T-helper 2 cell treated with Interferon-gamma antibody and Interleukin-4, amounts not matched to agents 5 μg/mL and 100 μg/mL, for 36 hours (primary cell): Measurements from ENCODE around the gene ANKRD36B.
"Not testable (repeated sequence)": the region's sequence is repeated elsewhere in the genome, so short reads cannot be mapped to it uniquely, and the experiment has no call there.

Experiments used
- DNase-seq: peaks from one replicate; pipeline ENCODE4 v3.0.0; 2021; ENCODE audit warnings: low spot score
- H3K27ac Mint-ChIP-seq: one replicate; pipeline ENCODE4 v1.8.0; 2021; ENCODE audit warnings: mild to moderate bottlenecking, mixed read lengths
- H3K27me3 Mint-ChIP-seq: one replicate; pipeline ENCODE4 v1.8.0; 2021; ENCODE audit warnings: low read depth, mixed read lengths
- H3K36me3 Mint-ChIP-seq: one replicate; pipeline ENCODE4 v1.8.0; 2021; ENCODE audit warnings: low read depth, mixed read lengths
- H3K4me1 Mint-ChIP-seq: one replicate; pipeline ENCODE4 v1.8.0; 2021; ENCODE audit warnings: low read depth, mixed read lengths
- H3K4me3 Mint-ChIP-seq: one replicate; pipeline ENCODE4 v1.8.0; 2022; ENCODE audit warnings: mild to moderate bottlenecking, moderate library complexity, mixed read lengths
- H3K9me3 Mint-ChIP-seq: one replicate; pipeline ENCODE4 v1.8.0; 2021; ENCODE audit warnings: mixed read lengths

The ANKRD36B gene

DNA sequence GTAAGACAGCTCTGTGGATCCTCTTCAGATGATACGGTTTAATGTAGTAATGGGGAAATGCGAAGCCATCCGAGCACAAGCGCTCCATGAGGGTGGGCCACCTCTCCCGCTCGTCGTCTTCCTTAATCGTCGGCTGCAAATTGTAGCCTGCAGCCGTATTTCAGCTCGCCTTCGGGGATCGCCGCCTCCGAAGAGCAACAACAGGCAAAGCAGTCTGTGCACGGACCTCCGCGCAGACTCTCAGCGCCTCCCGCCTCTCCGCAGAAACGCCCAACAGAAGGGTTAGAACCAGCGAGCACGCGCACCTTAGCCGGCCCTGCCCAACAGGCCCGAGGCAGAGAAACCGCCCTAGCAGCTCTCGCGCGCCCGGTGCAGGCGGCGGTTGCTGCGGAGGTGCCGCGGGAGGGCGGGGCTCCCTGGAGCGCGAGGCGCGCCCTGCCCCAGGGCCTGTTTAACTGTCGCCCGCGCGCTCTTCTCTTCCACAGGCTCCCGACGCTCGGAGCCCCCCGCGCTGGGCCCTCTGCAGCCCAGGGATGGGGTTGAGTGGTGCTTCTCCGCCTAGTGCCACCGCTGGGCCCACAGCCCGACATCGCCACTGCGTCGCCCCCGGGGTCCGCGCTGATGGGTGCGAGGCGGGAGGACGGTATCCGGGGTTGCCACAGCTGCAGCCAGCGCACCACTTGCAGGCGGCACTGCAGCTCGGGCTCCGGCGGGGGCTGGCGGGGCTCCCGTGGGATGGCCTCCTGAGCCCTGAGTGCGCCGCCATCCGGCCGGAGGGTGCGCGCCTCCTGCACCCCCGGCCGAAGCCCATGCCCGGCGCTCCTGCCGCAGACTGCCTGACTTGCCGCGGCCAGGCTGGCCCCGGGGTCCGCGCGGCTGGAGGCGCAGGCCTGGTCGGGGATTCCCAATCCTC, at the start of gene ANKRD36B:
TSS of gene ANKRD36B (minus strand) at position 280 of the 913 bp plus-strand sequence. CDS start at position 88, 192 bp downstream.
- not testable (repeated sequence) for H3K9me3 Mint-ChIP-seq, H3K4me1 Mint-ChIP-seq, H3K27me3 Mint-ChIP-seq, H3K36me3 Mint-ChIP-seq
- DNase-seq: peak; percentile 85
- Mint-ChIP-seq H3K4me3 (peak within 1 kb of the TSS; percentile 99), H3K27ac (peak within 1 kb of the TSS; percentile 99)

DNA sequence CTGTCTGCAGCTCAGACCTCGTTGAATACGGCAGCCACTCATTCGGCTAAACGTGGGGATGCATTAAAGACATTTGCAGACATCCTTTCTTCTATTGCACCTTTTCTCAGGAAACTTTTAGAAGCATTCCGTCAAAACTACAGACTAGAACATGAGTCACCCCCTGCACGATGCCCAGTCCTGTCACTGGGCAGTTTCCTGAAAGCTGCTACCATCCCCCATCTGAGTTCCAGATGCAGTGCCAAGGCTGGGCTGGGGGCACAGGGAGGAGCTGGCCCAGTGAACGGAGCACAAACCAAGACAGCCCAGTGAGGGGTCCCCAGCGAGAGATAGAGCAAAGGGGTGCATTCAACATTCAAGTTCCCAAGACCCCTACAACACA, 36.4 kb upstream of the ANKRD36B start:
- not testable (repeated sequence) for H3K9me3 Mint-ChIP-seq, H3K4me1 Mint-ChIP-seq, H3K4me3 Mint-ChIP-seq, DNase-seq, H3K27ac Mint-ChIP-seq, H3K36me3 Mint-ChIP-seq
- peaks cover 13% of the 10 kb centered on the region for H3K27me3 Mint-ChIP-seq

DNA sequence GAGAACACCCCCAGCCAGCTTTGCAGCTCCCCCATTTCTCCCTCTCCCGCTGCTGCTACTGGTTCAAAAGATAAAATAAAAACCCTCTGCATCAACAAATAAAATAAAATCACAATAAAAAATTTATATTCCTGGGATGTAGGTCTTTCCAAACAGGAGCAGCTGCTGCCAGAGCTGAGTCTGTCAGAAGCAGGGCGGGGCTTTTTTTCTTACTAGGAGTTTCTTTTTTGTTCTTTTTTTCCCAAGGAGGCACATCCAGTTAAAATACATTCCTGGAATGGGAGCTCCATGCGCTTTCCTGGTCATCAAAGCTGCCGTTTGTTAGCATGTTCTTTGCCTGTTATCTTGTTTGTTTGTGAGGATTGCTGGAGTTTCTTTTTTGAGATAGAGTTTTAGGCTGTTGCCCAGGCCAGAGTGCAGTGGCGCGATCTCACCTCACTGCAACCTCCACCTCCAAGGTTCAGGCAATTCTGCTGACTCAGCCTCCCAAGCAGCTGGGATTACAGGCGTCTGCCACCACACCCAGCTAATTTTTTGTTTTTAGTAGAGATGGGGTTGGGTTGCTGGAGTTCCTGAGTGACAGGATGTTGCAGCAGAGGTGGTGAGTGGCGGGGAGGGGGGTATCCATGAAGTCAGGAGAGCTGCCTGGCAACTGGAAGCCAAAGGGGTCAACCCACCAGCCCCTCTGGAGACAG, 35.8 kb upstream of the ANKRD36B start:
- not testable (repeated sequence) for H3K27me3 Mint-ChIP-seq, H3K4me3 Mint-ChIP-seq, H3K9me3 Mint-ChIP-seq, H3K36me3 Mint-ChIP-seq, H3K27ac Mint-ChIP-seq, DNase-seq, H3K4me1 Mint-ChIP-seq

DNA sequence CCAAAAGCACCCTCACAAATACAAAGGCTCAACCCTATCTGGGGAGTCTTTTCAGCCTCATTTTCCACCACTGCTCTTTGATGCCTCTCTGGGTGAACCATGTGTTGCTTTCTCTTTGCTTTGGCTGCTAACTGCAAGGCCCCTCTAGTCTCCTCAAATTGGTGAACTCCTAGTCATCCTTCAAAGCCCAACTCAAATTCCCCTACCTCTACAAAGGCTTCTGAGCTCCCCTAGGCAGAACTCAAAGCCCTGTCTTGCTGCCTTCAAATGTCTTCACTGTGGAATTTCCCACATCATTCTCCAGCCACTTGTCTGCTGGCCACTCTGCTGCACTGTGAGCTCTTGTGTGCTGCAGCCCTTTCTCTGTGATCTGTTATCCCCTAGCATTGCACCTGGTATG, 33.3 kb upstream of the ANKRD36B start:
- not testable (repeated sequence) for H3K4me3 Mint-ChIP-seq, H3K4me1 Mint-ChIP-seq, H3K9me3 Mint-ChIP-seq, H3K27ac Mint-ChIP-seq, H3K36me3 Mint-ChIP-seq, H3K27me3 Mint-ChIP-seq, DNase-seq

DNA sequence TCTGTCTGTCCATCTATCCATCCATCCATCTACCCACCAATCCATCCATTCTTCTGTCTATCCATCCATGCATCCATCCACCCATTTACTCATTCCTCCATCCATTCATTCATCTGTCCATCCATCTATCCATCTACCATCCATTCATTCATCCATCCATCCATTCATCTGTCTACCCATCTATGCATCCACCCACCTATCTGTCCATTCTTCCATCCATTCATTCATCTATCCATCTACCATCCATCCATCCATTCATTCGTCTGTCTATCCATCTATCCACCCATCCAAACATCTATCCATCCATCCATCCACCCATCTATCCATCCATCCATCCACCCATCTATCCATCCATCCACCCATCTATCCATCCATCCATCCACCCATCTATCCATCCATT, 30.8 kb upstream of the ANKRD36B start:
- not testable (repeated sequence) for H3K27ac Mint-ChIP-seq, DNase-seq, H3K36me3 Mint-ChIP-seq, H3K9me3 Mint-ChIP-seq, H3K27me3 Mint-ChIP-seq, H3K4me1 Mint-ChIP-seq, H3K4me3 Mint-ChIP-seq

DNA sequence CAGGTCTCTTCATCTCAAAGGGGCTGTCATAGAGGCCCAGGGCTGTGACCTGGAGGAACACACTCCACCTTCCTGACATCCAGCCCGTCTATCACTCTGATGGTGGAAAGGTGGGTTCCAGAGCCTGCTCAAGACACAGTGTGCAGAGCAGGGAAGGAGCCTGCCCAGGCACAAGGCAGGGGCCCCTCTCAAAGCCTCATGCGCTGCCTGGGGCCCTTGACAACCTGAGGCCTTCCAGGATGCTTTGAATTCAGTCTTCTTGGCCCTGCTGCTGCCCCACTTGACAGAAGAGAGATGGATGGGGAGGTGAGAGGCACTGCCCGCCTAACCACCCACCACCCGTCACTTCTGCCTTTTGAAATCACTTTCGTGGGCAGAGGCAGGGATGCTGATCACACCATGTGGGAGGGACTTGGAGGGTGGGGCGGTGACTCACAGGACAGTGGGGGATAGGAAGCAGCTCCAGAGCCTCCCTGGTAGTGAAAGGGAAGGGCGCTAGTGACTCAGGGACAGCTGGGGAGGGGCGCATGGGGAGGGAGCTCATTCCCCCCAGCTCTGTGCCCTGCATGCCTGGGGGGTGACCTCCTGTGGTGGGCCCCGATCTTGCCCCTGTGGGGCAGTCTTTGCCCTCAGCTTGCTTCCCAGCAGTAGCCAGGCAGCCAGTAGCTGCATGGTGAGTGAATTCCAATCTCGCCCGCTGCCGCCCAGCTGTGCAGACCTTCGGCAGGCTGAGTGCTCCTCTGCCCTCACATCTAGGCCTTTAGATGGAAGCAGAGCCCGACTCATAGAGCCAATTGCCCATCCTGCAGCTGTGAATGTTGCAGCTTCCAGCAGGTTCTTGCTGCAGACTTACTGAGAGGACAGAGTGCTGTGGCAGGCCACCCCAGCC, 29.5 kb upstream of the ANKRD36B start:
- H3K27ac Mint-ChIP-seq, H3K36me3 Mint-ChIP-seq, H3K27me3 Mint-ChIP-seq, H3K9me3 Mint-ChIP-seq, H3K4me1 Mint-ChIP-seq, H3K4me3 Mint-ChIP-seq: not testable (repeated sequence)
- peak; percentile 18 for DNase-seq

DNA sequence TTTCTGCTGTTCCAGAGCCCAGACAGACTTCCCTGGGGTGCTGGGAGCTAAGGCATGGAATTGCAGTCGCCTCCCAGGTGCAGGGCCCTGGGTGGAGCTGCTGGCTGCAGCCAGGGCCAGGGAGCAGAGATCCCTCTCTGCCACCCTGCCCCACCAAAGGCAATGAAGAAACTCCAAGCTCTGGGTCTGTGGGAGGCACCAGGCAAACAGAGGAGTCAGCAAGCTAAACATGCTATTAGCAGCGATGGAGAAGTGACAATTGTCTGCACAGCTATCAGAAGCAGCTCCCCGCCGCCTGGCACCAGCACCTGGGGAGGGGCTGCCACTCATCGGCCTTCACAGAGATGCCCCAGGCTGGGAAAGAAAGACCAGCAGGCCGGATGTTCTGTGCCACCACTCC, 28.2 kb upstream of the ANKRD36B start:
- DNase-seq: no peak
- no peak overlapping the region for H3K27ac Mint-ChIP-seq
- H3K4me3 Mint-ChIP-seq: no peak overlapping the region
- no peaks in the 10 kb centered on the region for H3K9me3 Mint-ChIP-seq
- H3K4me1 Mint-ChIP-seq: no peaks in the 10 kb centered on the region
- no peaks in the 10 kb centered on the region for H3K27me3 Mint-ChIP-seq
- H3K36me3 Mint-ChIP-seq: no peaks in the 10 kb centered on the region

DNA sequence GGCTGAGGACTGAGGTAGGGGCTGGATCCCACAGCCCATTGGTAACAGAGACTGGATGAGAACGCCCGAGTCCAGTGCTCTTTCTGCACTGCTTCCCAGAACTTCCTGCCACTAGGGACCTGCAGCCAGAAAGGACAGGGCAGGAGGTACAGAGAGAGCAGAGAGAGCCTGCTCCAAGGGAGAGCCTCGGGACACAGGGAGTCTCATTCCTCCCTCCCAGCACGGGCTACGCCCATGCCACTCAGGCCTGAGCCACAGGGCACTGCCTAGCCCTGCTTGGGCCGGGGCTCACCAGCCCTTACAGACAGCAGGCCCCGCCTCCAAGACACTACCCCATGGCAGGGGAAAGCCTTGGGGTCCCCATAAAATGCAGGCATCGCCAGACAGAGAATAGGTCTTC, 26.1 kb upstream of the ANKRD36B start:
- not testable (repeated sequence) for H3K27ac Mint-ChIP-seq, H3K4me1 Mint-ChIP-seq, DNase-seq, H3K27me3 Mint-ChIP-seq, H3K9me3 Mint-ChIP-seq, H3K4me3 Mint-ChIP-seq, H3K36me3 Mint-ChIP-seq

DNA sequence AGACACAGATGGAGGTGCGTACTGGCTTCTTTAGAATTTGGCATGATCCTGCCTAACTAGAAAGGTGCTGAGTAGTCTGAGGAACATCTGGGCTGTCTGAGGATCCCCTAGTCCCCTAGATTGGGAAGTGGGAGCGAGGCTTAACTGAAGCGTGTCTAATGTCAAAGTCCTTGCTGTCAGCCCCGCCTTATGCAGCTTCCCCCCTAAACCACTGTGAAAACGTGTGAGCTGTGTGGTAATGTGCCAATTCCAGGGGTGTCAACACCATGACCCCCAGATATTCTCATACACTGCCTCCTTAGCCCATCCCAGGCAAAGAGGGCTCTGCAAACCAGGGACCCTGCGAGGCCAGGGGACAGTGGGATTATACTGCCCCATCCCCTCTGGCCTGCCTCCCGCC, 22.2 kb upstream of the ANKRD36B start:
- not testable (repeated sequence) for DNase-seq, H3K4me3 Mint-ChIP-seq, H3K9me3 Mint-ChIP-seq, H3K27me3 Mint-ChIP-seq, H3K4me1 Mint-ChIP-seq, H3K27ac Mint-ChIP-seq, H3K36me3 Mint-ChIP-seq

DNA sequence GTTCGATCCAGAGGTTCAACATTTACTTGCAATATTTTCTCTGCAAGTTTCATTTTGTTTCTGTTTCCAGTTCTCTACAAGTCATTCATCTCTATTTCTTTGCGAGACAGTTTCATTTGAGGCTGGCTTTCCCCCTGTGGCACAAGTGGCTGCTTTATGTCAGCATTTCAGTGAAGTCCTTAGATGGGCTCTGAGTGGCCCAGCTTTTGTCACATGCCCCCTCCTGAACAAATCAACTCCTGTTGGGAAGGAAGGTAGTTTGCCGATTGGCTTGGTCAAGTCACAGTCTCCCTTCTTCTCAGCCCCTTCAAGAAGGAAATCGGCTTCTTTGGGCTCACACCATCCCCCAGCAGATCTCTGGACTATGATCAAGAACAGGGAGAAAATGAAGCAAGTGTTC, 19.1 kb upstream of the ANKRD36B start:
- H3K9me3 Mint-ChIP-seq, H3K4me3 Mint-ChIP-seq, H3K36me3 Mint-ChIP-seq, H3K27ac Mint-ChIP-seq, H3K27me3 Mint-ChIP-seq, H3K4me1 Mint-ChIP-seq, DNase-seq: not testable (repeated sequence)

DNA sequence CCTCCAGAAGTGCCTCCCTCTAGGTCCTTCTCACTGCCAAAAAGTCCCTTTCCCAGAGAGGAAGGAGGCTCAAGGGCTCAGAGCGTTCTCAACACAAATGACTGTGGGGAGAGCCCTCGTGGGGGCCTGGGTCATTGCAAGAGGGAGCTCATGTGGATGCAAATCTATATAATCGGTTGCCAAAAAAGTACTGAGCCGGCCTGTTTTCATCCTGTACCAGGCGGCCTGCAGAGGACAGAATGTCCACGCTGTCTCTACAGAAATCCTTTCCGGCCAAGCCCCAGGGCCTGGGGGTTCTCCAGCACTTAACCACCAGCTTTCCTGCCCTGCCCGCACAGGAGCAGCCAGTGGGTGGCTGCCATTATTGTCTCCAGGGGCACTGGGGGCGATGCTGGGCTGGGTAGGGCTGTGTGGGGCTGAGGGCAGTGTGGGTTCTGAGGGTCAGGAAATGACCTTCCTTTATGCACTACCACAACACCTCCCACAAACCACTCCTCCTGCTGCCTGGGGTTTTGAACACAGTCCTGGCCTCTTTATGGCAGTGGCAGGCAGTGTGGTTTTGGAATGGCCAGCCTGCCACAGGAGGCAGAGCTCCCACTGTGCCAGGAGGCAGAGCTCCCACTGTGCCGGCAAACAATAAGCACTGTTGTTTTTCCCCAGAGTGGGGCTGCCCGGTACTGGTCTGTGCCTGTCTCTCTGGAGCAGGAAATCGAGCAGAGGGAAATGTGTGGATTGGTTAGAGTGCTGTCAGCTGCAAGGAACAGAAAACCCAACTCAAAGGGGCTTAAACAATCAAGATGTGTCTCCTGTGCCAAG, 16.1 kb upstream of the ANKRD36B start:
- H3K4me3 Mint-ChIP-seq, DNase-seq, H3K9me3 Mint-ChIP-seq, H3K27me3 Mint-ChIP-seq, H3K27ac Mint-ChIP-seq, H3K36me3 Mint-ChIP-seq, H3K4me1 Mint-ChIP-seq: not testable (repeated sequence)

DNA sequence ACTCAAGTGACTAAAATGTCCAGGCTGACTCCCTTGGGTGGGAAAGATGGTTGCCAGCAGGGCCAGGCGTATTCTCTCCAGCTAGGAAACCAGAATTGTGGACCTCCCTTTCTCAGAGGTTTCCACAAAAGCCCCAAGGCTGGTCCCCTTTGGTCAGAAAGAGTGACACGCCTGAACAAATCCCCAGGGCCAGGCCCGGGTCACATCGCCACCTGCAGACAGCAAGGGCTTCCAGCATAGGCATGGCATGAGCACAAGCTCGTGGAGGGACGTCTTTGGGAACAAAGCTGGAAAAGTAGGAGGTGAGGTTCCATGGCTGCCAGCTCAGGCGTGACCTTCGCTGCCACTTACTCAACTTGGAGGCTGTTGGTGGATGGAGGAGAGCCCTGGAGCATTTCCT, 15.4 kb upstream of the ANKRD36B start:
- H3K4me1 Mint-ChIP-seq, H3K9me3 Mint-ChIP-seq: not testable (repeated sequence)

DNA sequence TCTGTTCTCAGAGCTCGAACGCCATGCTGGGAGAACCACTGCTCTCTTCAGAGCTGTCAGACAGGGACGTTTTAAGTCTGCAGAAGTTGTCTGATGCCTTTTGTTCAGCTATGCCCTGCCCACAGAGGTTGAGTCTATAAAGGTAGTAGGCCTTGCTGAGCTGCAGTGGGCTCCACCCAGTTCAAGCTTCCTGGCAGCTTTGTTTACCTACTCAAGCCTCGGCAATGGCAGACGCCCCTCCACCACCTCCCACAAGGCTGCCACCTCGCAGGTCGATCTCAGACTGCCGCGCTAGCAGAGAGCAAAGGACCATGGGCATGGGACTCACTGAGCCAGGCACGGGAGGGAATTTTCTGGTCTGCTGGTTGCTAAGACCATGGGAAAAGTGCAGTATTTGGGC, 11.9 kb upstream of the ANKRD36B start:
- peaks cover 23% of the 10 kb centered on the region for H3K27me3 Mint-ChIP-seq
- not testable (repeated sequence) for H3K4me3 Mint-ChIP-seq, H3K9me3 Mint-ChIP-seq, H3K36me3 Mint-ChIP-seq, DNase-seq, H3K27ac Mint-ChIP-seq, H3K4me1 Mint-ChIP-seq

More for the DNA sequence above, 15.4 kb upstream of the ANKRD36B start:
- H3K4me3 Mint-ChIP-seq, DNase-seq, H3K27me3 Mint-ChIP-seq, H3K27ac Mint-ChIP-seq, H3K36me3 Mint-ChIP-seq: not testable (repeated sequence)
